Panc1 (cell line): ENCODE data around the gene ZCWPW1. TPM values are rescaled to one million over a fixed set of nuclear protein-coding genes. Genes with fewer than 3 reads are reported as not detected.

Experiments
- ATAC-seq: fragments of 200-7000 bp; cut with Tn5 transposase; 2 replicates; pipeline ENCODE4 v1.9.1; 2020; ENCODE audit warnings: mild to moderate bottlenecking, moderate library complexity
- BruUV-seq: library from RNA; stranded (reverse); fragments of 400-500 nt; replicated peaks from 2 replicates; lab custom pipeline; 2021; lab: Mats Ljungman, UMichigan
- CTCF ChIA-PET: fragments of 300-600 bp; sonication (Branson Sonifier 250); formaldehyde crosslinking; loops from one replicate; lab custom pipeline; 2022; ENCODE audit warnings: antibody characterized with exemption; lab: Charles Lee
- POLR2A ChIA-PET: fragments of 300-600 bp; sonication (Branson Sonifier 250); formaldehyde crosslinking; loops from one replicate; lab custom pipeline; 2022; ENCODE audit warnings: antibody characterized with exemption; lab: Charles Lee
- DNase-seq: peaks from one replicate; pipeline ENCODE4 v3.0.0-alpha.2; 2010; ENCODE audit warnings: low read depth, low spot score
- H3K27ac ChIP-seq: 2 replicates; pipeline ENCODE4 v1.5.1; 2011; ENCODE audit warnings: mild to moderate bottlenecking, low read length, inconsistent platforms
- H3K27me3 ChIP-seq: fragments of 200-500 bp; sonication (Bioruptor generic); 2 replicates; pipeline ENCODE4 v1.6.0; 2014; ENCODE audit warnings: low read length, inconsistent platforms; ENCODE audit not compliant: control insufficient read depth, insufficient read depth
- H3K36me3 ChIP-seq: fragments of 200-500 bp; sonication (Bioruptor generic); 2 replicates; pipeline ENCODE4 v1.5.1; 2014; ENCODE audit warnings: inconsistent platforms, mild to moderate bottlenecking, low read length, moderate library complexity; ENCODE audit not compliant: control insufficient read depth, insufficient read depth
- H3K4me1 ChIP-seq: 2 replicates; pipeline ENCODE4 v1.5.1; 2011; ENCODE audit warnings: inconsistent platforms, mild to moderate bottlenecking, low read length, moderate library complexity; ENCODE audit not compliant: control insufficient read depth, insufficient read depth
- H3K4me3 ChIP-seq, 2 experiments: 2 replicates each; pipeline ENCODE4 v1.5.1; 2011 to 2012; ENCODE audit warnings: low read depth in 2 of 2, low read length in 2 of 2, mild to moderate bottlenecking in 2 of 2, inconsistent platforms in 1 of 2, moderate library complexity in 1 of 2
- H3K9me3 ChIP-seq: fragments of 200-500 bp; sonication (Bioruptor generic); 2 replicates; pipeline ENCODE4 v1.5.1; 2014; ENCODE audit warnings: low read depth, mild to moderate bottlenecking, inconsistent platforms, low read length, moderate library complexity; ENCODE audit not compliant: control insufficient read depth, insufficient read depth
- CTCF ChIP-seq: fragments of 450-650 bp; IDR thresholded peaks from 2 replicates; pipeline ENCODE4 v1.5.1; 2017; ENCODE audit warnings: mild to moderate bottlenecking
- POLR2AphosphoS5 ChIP-seq: IDR thresholded peaks from 2 replicates; pipeline ENCODE4 v1.6.1; 2012; ENCODE audit warnings: mild to moderate bottlenecking, low read depth, low read length, moderate library complexity
- REST ChIP-seq, 2 experiments: IDR thresholded peaks; 2 replicates each; pipeline ENCODE4 v1.6.1; 2011 to 2012; ENCODE audit warnings: low read depth in 2 of 2, control low read depth in 1 of 2, low read length in 1 of 2, mild to moderate bottlenecking in 1 of 2, moderate library complexity in 1 of 2; ENCODE audit not compliant: insufficient read depth in 1 of 2
- SIN3A ChIP-seq: IDR thresholded peaks from 2 replicates; pipeline ENCODE4 v1.6.1; 2012; ENCODE audit warnings: low read depth, mild to moderate bottlenecking, low read length, moderate library complexity, borderline replicate concordance; ENCODE audit not compliant: insufficient read depth
- TCF7L2 ChIP-seq: IDR thresholded peaks from 2 replicates; pipeline ENCODE4 v1.6.1; 2011; ENCODE audit warnings: mild to moderate bottlenecking, low read depth, low read length, inconsistent platforms
- in situ Hi-C: cut with HindIII; loops from 2 replicates; pipeline ENCODE4 v1.10.0; 2016; ENCODE audit warnings: low sequenced_read_pairs, low pct_unique_long_range_greater_than_20kb
- intact Hi-C: fragments of 100-400 bp; cut with micrococcal nuclease; formaldehyde crosslinking; loops from one replicate; pipeline ENCODE4 v1.10.0; 2022; ENCODE audit not compliant: unreplicated experiment
- total RNA-seq: library from RNA; stranded (reverse); gene quantifications from one replicate; pipeline ENCODE4 v1.2.1, GENCODE V29; 2021; ENCODE audit not compliant: unreplicated experiment

ZCWPW1 gene
- total RNA-seq, 1 experiment from 2014 or later: 6.5 TPM

- CTCF ChIA-PET: no interaction called here
- DNase-seq: no peak
- no peak overlapping the region for H3K4me3 ChIP-seq
- no peak overlapping the region for H3K27ac ChIP-seq
- intact Hi-C loops (no loop called here), in situ Hi-C loops (no loop called here)
- H3K36me3 ChIP-seq: peaks cover 10% of the 10 kb centered on the region
- no peaks in the 10 kb centered on the region for H3K27me3 ChIP-seq
- 0 out of 2 replicates have a peak, but pooled peaks have one; percentile 8 for ATAC-seq
- no peaks in the 10 kb centered on the region for H3K4me1 ChIP-seq
- TF ChIP-seq TCF7L2 (no peak), SIN3A (no peak), REST (IDR thresholded peaks at IDR 0.05; ENCODE audit: insufficient read depth in 1 of 2, low read depth in 2 of 2, low read length in 1 of 2) (no peak), CTCF (no peak), POLR2AphosphoS5 (no peak)
- POLR2A ChIA-PET: no interaction called here
- no peaks in the 10 kb centered on the region for H3K9me3 ChIP-seq
- BruUV-seq: no TSS peak
Observed at GRCh38 chr7:100357131-100357561, 71.4 kb downstream of the ZCWPW1 start.

DNA sequence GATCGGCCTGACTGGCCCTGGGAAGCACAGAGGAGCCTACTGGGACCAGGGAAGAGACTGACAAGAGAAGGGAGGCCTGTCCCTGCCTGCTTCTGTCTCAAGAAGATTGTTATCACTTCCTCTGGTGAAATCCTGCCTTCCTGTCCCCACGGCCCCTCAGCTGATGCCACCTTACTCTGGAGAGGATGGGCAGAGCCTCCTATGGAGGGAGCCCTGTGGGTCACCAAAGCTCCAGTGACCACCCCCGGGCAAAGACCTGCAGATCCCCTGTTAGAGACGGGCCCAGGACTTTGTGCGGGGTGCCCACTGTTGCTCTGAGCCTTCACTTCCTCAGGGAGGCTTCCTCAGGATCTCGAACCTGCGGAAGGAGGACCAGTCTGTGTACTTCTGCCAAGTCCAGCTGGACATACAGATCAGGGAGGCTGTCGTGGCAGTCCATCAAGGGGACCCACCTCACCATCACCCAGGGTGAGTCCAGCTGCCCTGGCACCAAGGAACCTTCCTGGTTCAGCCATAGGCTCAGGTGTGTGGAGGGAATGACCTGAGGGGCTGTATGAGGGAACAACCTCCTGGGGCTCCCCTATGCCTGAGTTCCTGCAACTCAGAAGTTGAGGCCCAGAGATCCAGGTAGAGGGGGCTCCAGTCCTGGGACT, 72.0 kb downstream of the ZCWPW1 start:
- H3K27ac ChIP-seq: no peak overlapping the region
- no peaks in the 10 kb centered on the region for H3K27me3 ChIP-seq
- POLR2A ChIA-PET: no interaction called here
- H3K4me3 ChIP-seq: no peak overlapping the region
- H3K4me1 ChIP-seq: no peaks in the 10 kb centered on the region
- intact Hi-C loops: no loop called here
- no peak; the same call in 1 of the 2 replicates for ATAC-seq
- H3K9me3 ChIP-seq: no peaks in the 10 kb centered on the region
- no peak for DNase-seq
- peaks cover 3% of the 10 kb centered on the region; the same call in 1 of the 2 replicates for H3K36me3 ChIP-seq
- in situ Hi-C loops: no loop called here
- BruUV-seq: no TSS peak
- TF ChIP-seq SIN3A: no peak
- TF ChIP-seq CTCF: no peak
- no peak for TF ChIP-seq REST (IDR thresholded peaks at IDR 0.05; ENCODE audit: insufficient read depth in 1 of 2, low read depth in 2 of 2, low read length in 1 of 2)
- no peak for TF ChIP-seq POLR2AphosphoS5
- CTCF ChIA-PET: no interaction called here
